ENCODE data around the gene FNDC5. TPM values are rescaled to one million over a fixed set of nuclear protein-coding genes. Genes with fewer than 3 reads are reported as not detected.

FNDC5 gene
- total and polyA plus RNA-seq, 9 of the 15 experiments (the other 6 are each of a cell fraction or from before 2014, with no cell fraction given): 0.06 to 2.1 (median 0.22) TPM

GRCh38 chr1:32817159-32817814, 53.4 kb downstream of the FNDC5 start, which contains the start of the genes S100PBP and YARS1 (continued):
- TF ChIP-seq PRDM10 (IDR thresholded peaks at IDR 0.05; ENCODE audit: partially characterized antibody) (peak; percentile 94), NEUROD1 (IDR thresholded peaks at IDR 0.05; ENCODE audit: borderline replicate concordance, low read depth, low read length, partially characterized antibody) (peak; percentile 99), BRCA1 (IDR thresholded peaks at IDR 0.05) (no peak), BRCA1 (CRISPR knock-in tag; IDR thresholded peaks at IDR 0.05) (no peak), DIDO1 (tag; IDR thresholded peaks at IDR 0.05; ENCODE audit: low read depth) (peak; percentile 90), DPF2 (IDR thresholded peaks at IDR 0.05) (peak; percentile 52; the same call in 1 of the 2 replicates), STAG1 (CRISPR knock-in tag; IDR thresholded peaks at IDR 0.05; ENCODE audit: borderline replicate concordance) (peak; percentile 5; the same call in 1 of the 2 replicates), SOX6 (IDR thresholded peaks at IDR 0.05) (peak; percentile 91), FOXO4 (CRISPR knock-in tag; IDR thresholded peaks at IDR 0.05) (no peak), BRD9 (IDR thresholded peaks at IDR 0.05; ENCODE audit: low read depth, partially characterized antibody) (peak; percentile 50), PHF21A (IDR thresholded peaks at IDR 0.05; ENCODE audit: borderline replicate concordance, low read depth) (peak; percentile 87; the same call in 1 of the 2 replicates), POLR2A (conservative IDR thresholded peaks at IDR 0.05) (peak; percentile 92), NCOA6 (IDR thresholded peaks at IDR 0.05) (no peak), MITF (IDR thresholded peaks at IDR 0.05) (peak; percentile 98), KHSRP (IDR thresholded peaks at IDR 0.05) (no peak), ZNF354B (CRISPR knock-in tag; IDR thresholded peaks at IDR 0.05) (no peak), C11orf30 (IDR thresholded peaks at IDR 0.05; ENCODE audit: low read depth) (peak; percentile 78), RBM15 (IDR thresholded peaks at IDR 0.05; ENCODE audit: insufficient read depth, low read length) (no peak; the same call in 1 of the 2 replicates), ZNF324 (CRISPR knock-in tag; IDR thresholded peaks at IDR 0.05) (0 out of 2 replicates have a peak, but pooled peaks have one; percentile 33), ZNF224 (CRISPR knock-in tag; IDR thresholded peaks at IDR 0.05) (no peak), CAMTA2 (CRISPR knock-in tag; conservative IDR thresholded peaks at IDR 0.05) (0 out of 2 replicates have a peak, but pooled peaks have one; percentile 62)

Measured in K562 (cell line).